Chondrocyte (in vitro differentiated cells): ENCODE measurements around the gene PACS1. TPM values are rescaled to one million over a fixed set of nuclear protein-coding genes. Genes with fewer than 3 reads are reported as not detected.

ENCODE experiments used
- DNase-seq: peaks from one replicate; pipeline ENCODE4 v3.0.0; 2021; ENCODE audit warnings: mixed read lengths, low spot score
- H3K27ac Mint-ChIP-seq: one replicate; pipeline ENCODE4 v1.8.0; 2021; ENCODE audit warnings: mild to moderate bottlenecking, moderate library complexity, mixed read lengths; ENCODE audit not compliant: unreplicated experiment
- H3K27me3 Mint-ChIP-seq: 2 replicates; pipeline ENCODE4 v1.8.0; 2021; ENCODE audit warnings: low read depth, mixed read lengths
- H3K36me3 Mint-ChIP-seq: 2 replicates; pipeline ENCODE4 v1.8.0; 2021; ENCODE audit warnings: low read depth, mixed read lengths
- H3K4me1 Mint-ChIP-seq: 2 replicates; pipeline ENCODE4 v1.8.0; 2021; ENCODE audit warnings: low read depth, mild to moderate bottlenecking, mixed read lengths
- H3K4me3 Mint-ChIP-seq: one replicate; pipeline ENCODE4 v1.8.0; 2021; ENCODE audit warnings: mild to moderate bottlenecking, moderate library complexity, mixed read lengths; ENCODE audit not compliant: unreplicated experiment
- H3K9me3 Mint-ChIP-seq: 2 replicates; pipeline ENCODE4 v1.8.0; 2021; ENCODE audit warnings: low read depth, mixed read lengths
- CTCF ChIP-seq: fragments of 200-600 bp; sonication (generic); IDR thresholded peaks from 2 replicates; pipeline ENCODE4 v1.5.0; 2021; ENCODE audit warnings: antibody characterized with exemption, mild to moderate bottlenecking, moderate library complexity
- total RNA-seq: library from RNA; stranded (reverse); gene quantifications from 3 replicates; pipeline ENCODE4 v1.2.1, GENCODE V29; 2021

Gene PACS1
- total RNA-seq, 1 donor from 2014 or later, result 90.7 TPM

- peaks cover 45% of the 10 kb centered on the region for H3K4me1 Mint-ChIP-seq
- H3K36me3 Mint-ChIP-seq, result peaks cover 28% of the 10 kb centered on the region
- peak overlapping the region; percentile 83 for H3K4me3 Mint-ChIP-seq
- TF ChIP-seq CTCF, result no peak
- no peak for DNase-seq
- no peaks in the 10 kb centered on the region for H3K27me3 Mint-ChIP-seq
- H3K9me3 Mint-ChIP-seq, result no peaks in the 10 kb centered on the region
- H3K27ac Mint-ChIP-seq, result peak overlapping the region; percentile 83
Observed at GRCh38 chr11:66071381-66071801, 1.3 kb downstream of the PACS1 start.

GRCh38 chr11:66072081-66072480 lies 2.0 kb downstream of the PACS1 start:
- Mint-ChIP-seq H3K27ac (peak overlapping the region; percentile 83), H3K36me3 (peaks cover 22% of the 10 kb centered on the region)
- DNase-seq, result no peak

GRCh38 chr11:66072518-66072917 lies 2.4 kb downstream of the PACS1 start:
- no peak for TF ChIP-seq CTCF
- H3K9me3 Mint-ChIP-seq, result no peaks in the 10 kb centered on the region
- H3K4me1 Mint-ChIP-seq, result peaks cover 52% of the 10 kb centered on the region
- H3K27ac Mint-ChIP-seq, result peak overlapping the region; percentile 83
- peaks cover 21% of the 10 kb centered on the region for H3K36me3 Mint-ChIP-seq
- H3K27me3 Mint-ChIP-seq, result no peaks in the 10 kb centered on the region
- DNase-seq, result no peak
- H3K4me3 Mint-ChIP-seq, result no peak overlapping the region

More at GRCh38 chr11:66072081-66072480, 2.0 kb downstream of the PACS1 start:
- Mint-ChIP-seq H3K4me1 (peaks cover 48% of the 10 kb centered on the region), H3K27me3 (no peaks in the 10 kb centered on the region), H3K4me3 (peak overlapping the region; percentile 83), H3K9me3 (no peaks in the 10 kb centered on the region)
- no peak for TF ChIP-seq CTCF

- no peak overlapping the region for H3K27ac Mint-ChIP-seq
- no peak for DNase-seq
- no peaks in the 10 kb centered on the region for H3K27me3 Mint-ChIP-seq
- H3K36me3 Mint-ChIP-seq, result peaks cover 18% of the 10 kb centered on the region
- TF ChIP-seq CTCF, result no peak
- H3K9me3 Mint-ChIP-seq, result no peaks in the 10 kb centered on the region
- H3K4me1 Mint-ChIP-seq, result peaks cover 52% of the 10 kb centered on the region
- no peak overlapping the region for H3K4me3 Mint-ChIP-seq
Observed at GRCh38 chr11:66073669-66074068, 3.6 kb downstream of the PACS1 start.

GRCh38 chr11:66075273-66075672 lies 5.2 kb downstream of the PACS1 start:
- no peak for TF ChIP-seq CTCF
- peaks cover 52% of the 10 kb centered on the region for H3K4me1 Mint-ChIP-seq
- no peak overlapping the region for H3K27ac Mint-ChIP-seq
- no peak for DNase-seq
- H3K4me3 Mint-ChIP-seq, result no peak overlapping the region
- no peaks in the 10 kb centered on the region for H3K9me3 Mint-ChIP-seq
- H3K36me3 Mint-ChIP-seq, result peaks cover 16% of the 10 kb centered on the region
- H3K27me3 Mint-ChIP-seq, result no peaks in the 10 kb centered on the region
